H1 (cell line): ENCODE results near the gene XYLB. TPM values are rescaled to one million over a fixed set of nuclear protein-coding genes. Genes with fewer than 3 reads are reported as not detected.

Experiments used
- MAX ChIP-seq: IDR thresholded peaks from 2 replicates; pipeline ENCODE4 v1.6.1; 2012; ENCODE audit warnings: inconsistent platforms
- RNF2 ChIP-seq: fragments of 200-900, 300-1000 bp; sonication (generic); IDR thresholded peaks from 2 replicates; pipeline ENCODE4 v1.7.1; 2016; ENCODE audit warnings: borderline replicate concordance, low read depth, mild to moderate bottlenecking, antibody characterized with exemption, low read length; ENCODE audit not compliant: poor library complexity, severe bottlenecking; ENCODE audit errors: missing control alignments
- polyA plus RNA-seq, 7 experiments: library from polyadenylated mRNA; depleted of rRNA in 3 of 7; stranded (reverse) in 5 of 7; unstranded in 2 of 7; fragments of >200 nt in 5 of 7; fragments of 200-250 nt in 2 of 7; gene quantifications; 1 replicate in 5 of 7; 2 replicates in 1 of 7; 4 replicates in 1 of 7; pipeline versions ENCODE4 v1.2.1 to v1.2.3, GENCODE V29; 2011 to 2013; ENCODE audit warnings: missing spikeins in 2 of 7, mixed read lengths in 2 of 7
- small RNA-seq: library from polyadenylated mRNA; stranded (forward); fragments of <200 nt; extraction: miRNeasy Mini kit (QIAGEN cat#:217004); gene quantifications from one replicate; pipeline ENCODE3, GENCODE V24; 2013; ENCODE audit not compliant: insufficient read depth
- total RNA-seq: library from RNA; stranded (reverse); fragmentation: NEBNext Ultra II Directional; extraction: Animal tissue kit (Norgen Biotek cat#: 25700); gene quantifications from 2 replicates; pipeline ENCODE4 v1.2.1, GENCODE V29; 2021

XYLB gene
- total and polyA plus RNA-seq, 2 of the 8 experiments (the other 6 are each of a cell fraction or from before 2014, with no cell fraction given) = 1.7 to 5.5 TPM

DNA sequence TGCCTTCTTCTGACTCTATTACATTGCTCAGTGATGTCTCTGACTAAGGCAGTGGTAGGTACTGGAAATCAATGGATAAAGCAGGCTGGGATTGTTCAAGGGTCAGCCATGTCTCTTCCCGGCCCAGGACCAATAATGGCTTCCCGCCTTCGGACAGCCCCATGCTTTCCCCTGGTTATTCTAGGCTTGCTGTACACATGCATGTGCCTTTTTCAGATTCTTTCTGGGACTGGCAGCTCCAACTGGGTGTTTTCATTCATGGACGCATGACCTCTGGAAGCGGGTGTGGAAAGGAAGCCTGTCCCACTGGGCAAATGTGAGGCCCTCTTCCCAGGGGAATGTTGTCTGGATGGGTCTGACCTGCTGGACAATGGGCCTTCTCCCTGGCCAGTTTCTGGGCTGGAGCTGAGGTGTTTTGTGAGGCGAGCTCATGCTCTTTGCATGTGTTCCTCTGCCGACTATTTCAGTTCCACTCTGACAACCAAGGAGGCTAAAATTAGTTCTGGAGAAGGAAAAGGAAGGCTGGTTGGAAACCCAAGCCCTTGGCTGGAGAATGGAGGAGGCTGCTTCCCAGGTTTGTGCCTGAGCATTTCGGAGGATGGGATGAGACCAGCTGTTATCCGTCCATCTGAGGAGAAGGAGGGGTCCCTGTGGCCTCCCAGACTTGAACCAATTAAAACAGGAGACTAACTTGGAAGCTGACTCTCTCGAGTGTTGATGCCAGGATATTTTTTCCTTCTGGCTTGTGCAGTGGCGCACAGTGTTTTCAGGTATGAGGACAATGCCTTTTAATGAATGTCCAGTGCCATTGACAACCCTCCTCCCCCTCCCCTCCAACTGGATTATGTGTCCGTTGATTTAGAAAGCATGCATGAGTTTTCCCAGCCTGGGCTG is 114.0 kb downstream of the XYLB start (continued):
- no peak for TF ChIP-seq MAX
- no peak for TF ChIP-seq RNF2

Small RNA genes within 50 kb of the gene (small RNA-seq; reads per million reads assigned to genes)
- gene RNU6-235P = not detected

Other genes starting within 250 kb of the XYLB start
- gene ACAA1, start 209.7 kb upstream of the XYLB start, total RNA-seq = 31.9 and 34.8 TPM in 2 replicates
- 23.1 and 27.4 TPM in 2 replicates for gene ACAA1, start 209.7 kb upstream of the XYLB start, polyA plus RNA-seq (2011; rRNA removed)
- gene MYD88, start 208.1 kb upstream of the XYLB start, total RNA-seq = 19.7 and 22.1 TPM in 2 replicates
- gene MYD88, start 208.1 kb upstream of the XYLB start, polyA plus RNA-seq (2011; rRNA removed) = 22.5 and 31.1 TPM in 2 replicates
- 45.5 and 47.0 TPM in 2 replicates for gene OXSR1, start 181.2 kb upstream of the XYLB start, total RNA-seq
- gene OXSR1, start 181.2 kb upstream of the XYLB start, polyA plus RNA-seq (2011; rRNA removed) = 16.9 and 25.1 TPM in 2 replicates
- gene SLC22A13, start 81.0 kb upstream of the XYLB start, total RNA-seq = 0.41 and 0.54 TPM in 2 replicates
- 0.05 and 0.06 TPM in 2 replicates for gene SLC22A13, start 81.0 kb upstream of the XYLB start, polyA plus RNA-seq (2011; rRNA removed)
- not detected in 2 replicates for gene SLC22A14, start 64.5 kb upstream of the XYLB start, total RNA-seq
- gene SLC22A14, start 64.5 kb upstream of the XYLB start, polyA plus RNA-seq (2011; rRNA removed) = 0.03 and 0.05 TPM in 2 replicates
- gene ACVR2B, start 107.1 kb downstream of the XYLB start, total RNA-seq = 99.9 and 109 TPM in 2 replicates
- 24.7 and 32.2 TPM in 2 replicates for gene ACVR2B, start 107.1 kb downstream of the XYLB start, polyA plus RNA-seq (2011; rRNA removed)
- gene EXOG, start 149.6 kb downstream of the XYLB start, total RNA-seq = 12.2 and 12.9 TPM in 2 replicates
- 5.1 and 7.2 TPM in 2 replicates for gene EXOG, start 149.6 kb downstream of the XYLB start, polyA plus RNA-seq (2011; rRNA removed)